Heart right ventricle (tissue), 16 donors: Measurements from ENCODE around the gene SRD5A3. TPM values are rescaled to one million over a fixed set of nuclear protein-coding genes. Genes with fewer than 3 reads are reported as not detected.
A peak's percentile ranks its signal among the peaks of the same experiment; 100 is the strongest.

ENCODE experiments used
- ATAC-seq, 8 donors: fragments of 200-7000 bp; cut with Tn5 transposase; one replicate each; pipeline ENCODE4 v1.9.1; 2020; ENCODE audit warnings: mild to moderate bottlenecking in 8 of 8, moderate library complexity in 8 of 8, moderate number of reproducible peaks in 1 of 8
- DNase-seq, 2 donors: peaks; one replicate each; pipeline ENCODE4 v3.0.0-alpha.2; 2020
- H3K27ac ChIP-seq, 10 donors: fragments of 200-600 bp; sonication (generic) in 2 of 10; one replicate each; pipeline versions ENCODE4 v1.5.0 to v1.8.0; 2020 to 2022; ENCODE audit warnings: mild to moderate bottlenecking in 3 of 10
- H3K27me3 ChIP-seq, 7 donors: fragments of 200-600 bp; one replicate each; pipeline ENCODE4 v1.8.0; 2021 to 2022; ENCODE audit warnings: mild to moderate bottlenecking in 2 of 7
- H3K36me3 ChIP-seq, 9 donors: fragments of 200-600 bp; sonication (generic) in 1 of 9; one replicate each; pipeline versions ENCODE4 v1.5.0 to v1.8.0; 2020 to 2022; ENCODE audit warnings: mild to moderate bottlenecking in 2 of 9
- H3K4me1 ChIP-seq, 9 donors: fragments of 200-600 bp; sonication (generic) in 1 of 9; one replicate each; pipeline versions ENCODE4 v1.5.0 to v1.8.0; 2020 to 2022; ENCODE audit warnings: mild to moderate bottlenecking in 4 of 9
- H3K4me3 ChIP-seq, 10 donors: fragments of 200-600 bp; sonication (generic) in 2 of 10; one replicate each; pipeline versions ENCODE4 v1.5.0 to v1.8.0; 2020 to 2022; ENCODE audit warnings: mild to moderate bottlenecking in 7 of 10, moderate library complexity in 2 of 10
- H3K9me3 ChIP-seq, 11 donors: fragments of 200-600 bp in 10 of 11; sonication (generic) in 2 of 11; one replicate each; pipeline versions ENCODE4 v1.5.0 to v1.8.0; 2013 to 2022; ENCODE audit warnings: mild to moderate bottlenecking in 2 of 11, control low read depth in 1 of 11, moderate library complexity in 1 of 11
- WGBS, 2 donors: extraction: QIAGEN DNeasy Blood & Tissue Kit; methylation state at CpG; one replicate each; pipeline ENCODE4 v1.1.7; 2013; ENCODE audit warnings: inconsistent platforms in 1 of 2; 5-methylcytosine and 5-hydroxymethylcytosine counted together
- intact Hi-C, 10 donors: fragments of 100-400 bp; cut with DNase I; formaldehyde crosslinking; loops; one replicate each; pipeline versions ENCODE4 v1.11.1 to v1.14.2; 2022
- polyA plus RNA-seq, 2 donors: library from polyadenylated mRNA; stranded (reverse); fragments of 200-250 nt; gene quantifications; one replicate each; pipeline ENCODE4 v1.2.3, GENCODE V29; 2013
- total RNA-seq, 10 donors: library from RNA; stranded (reverse); fragmentation: NEBNext Ultra II Directional in 3 of 10; extraction: Animal tissue kit (Norgen Biotek cat#: 25700) in 3 of 10; gene quantifications; one replicate each; pipeline versions ENCODE4 v1.2.1 to v1.2.4, GENCODE V29; 2021 to 2023
- TF ChIP-seq, protein P1 (sequence below), 9 donors: fragments of 200-600 bp; sonication (generic) in 2 of 9; IDR thresholded peaks; one replicate each; pipeline versions ENCODE4 v1.5.0 to v1.8.0; 2021 to 2022; ENCODE audit warnings: antibody characterized with exemption in 9 of 9, mild to moderate bottlenecking in 5 of 9, moderate library complexity in 1 of 9
- donor health status: Arrhythmogenic right ventricular cardiomyopathy.
- donor health status: ischemic (EF 13 %, LVEDD 7.1; RV severe dilation, severe dysfunction).
- donor health status: healthy with polysubstance abuse.
- donor health status: DM: no; HTN: yes; CAD: no.
- donor health status: DM: no; HTN: no; CAD: no.
- donor health status: ischemic (EF 25% LVEDD 6.9; RV normal size, moderate dysfunction).
- donor health status: ischemic (EF 25% LVEDD 5.7; RV mildly dilated, moderate dysfunction).
- donor health status: healthy.
- donor health status: DM: yes; HTN: yes; CAD: no.
- donor health status: Ischemic cardiomyopathy.
- donor health status: ischemic (EF 35%, LVEDD 5.7; RV mildly dilated, moderate dysfunction).
- donor health status: nonischemic (EF 11% LVEDD 7.7; RV severe dilation, severe dysfunction).
- donor health status: DM: yes; HTN: yes; CAD: no.
- donor health status: PGD.
- donor health status: ischemic (EF 29% LVEDD 5.4; RV normal size, mild dysfunction).
- donor health status: nonischemic (EF 23%, LVEDD 6.1; RV moderate dilation, normal function).

The SRD5A3 gene
- total and polyA plus RNA-seq, 12 donors: 4.4 to 14.6 (median 7.7) TPM

DNA sequence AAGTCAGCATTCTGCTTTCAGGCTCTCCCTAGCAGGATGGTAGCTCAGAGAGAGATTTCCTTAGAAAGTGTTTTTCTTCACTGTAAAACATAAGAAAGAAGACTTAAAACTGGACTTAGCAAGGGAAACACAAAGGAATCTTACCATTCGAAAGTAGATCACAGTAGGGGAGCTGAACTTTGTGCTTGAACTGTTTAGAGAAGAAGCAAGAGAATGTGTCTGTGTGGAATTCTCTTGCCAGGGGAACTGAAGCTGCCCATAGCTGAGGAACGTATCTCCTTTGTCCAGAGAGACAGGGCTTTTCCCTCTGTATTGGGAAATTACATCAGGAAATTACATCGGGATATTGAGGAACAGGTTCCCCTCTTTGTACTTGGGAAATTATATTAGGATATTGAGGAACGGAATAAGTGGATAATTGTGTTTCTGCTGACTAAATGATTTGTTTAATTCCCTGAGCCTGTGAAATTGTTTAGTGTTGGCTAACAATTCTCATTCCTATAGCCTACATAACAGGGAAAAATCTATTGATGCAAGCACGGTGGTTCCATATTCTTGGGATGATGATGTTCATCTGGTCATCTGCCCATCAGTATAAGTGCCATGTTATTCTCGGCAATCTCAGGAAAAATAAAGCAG lies 21.2 kb downstream of the SRD5A3 start:
- DNase-seq (no peak), ATAC-seq (no peak)
- intact Hi-C loops: no loop called here
- peaks cover 0 to 10% (median 0%) of the 10 kb centered on the region in 9 donors for H3K4me1 ChIP-seq
- no peaks in the 10 kb centered on the region for H3K9me3 ChIP-seq
- H3K27ac ChIP-seq: no peak overlapping the region
- H3K4me3 ChIP-seq: no peak overlapping the region
- peaks cover 0 to 65% (median 0%) of the 10 kb centered on the region in 9 donors for H3K36me3 ChIP-seq
- no peaks in the 10 kb centered on the region for H3K27me3 ChIP-seq
- TF ChIP-seq, protein P1, sequence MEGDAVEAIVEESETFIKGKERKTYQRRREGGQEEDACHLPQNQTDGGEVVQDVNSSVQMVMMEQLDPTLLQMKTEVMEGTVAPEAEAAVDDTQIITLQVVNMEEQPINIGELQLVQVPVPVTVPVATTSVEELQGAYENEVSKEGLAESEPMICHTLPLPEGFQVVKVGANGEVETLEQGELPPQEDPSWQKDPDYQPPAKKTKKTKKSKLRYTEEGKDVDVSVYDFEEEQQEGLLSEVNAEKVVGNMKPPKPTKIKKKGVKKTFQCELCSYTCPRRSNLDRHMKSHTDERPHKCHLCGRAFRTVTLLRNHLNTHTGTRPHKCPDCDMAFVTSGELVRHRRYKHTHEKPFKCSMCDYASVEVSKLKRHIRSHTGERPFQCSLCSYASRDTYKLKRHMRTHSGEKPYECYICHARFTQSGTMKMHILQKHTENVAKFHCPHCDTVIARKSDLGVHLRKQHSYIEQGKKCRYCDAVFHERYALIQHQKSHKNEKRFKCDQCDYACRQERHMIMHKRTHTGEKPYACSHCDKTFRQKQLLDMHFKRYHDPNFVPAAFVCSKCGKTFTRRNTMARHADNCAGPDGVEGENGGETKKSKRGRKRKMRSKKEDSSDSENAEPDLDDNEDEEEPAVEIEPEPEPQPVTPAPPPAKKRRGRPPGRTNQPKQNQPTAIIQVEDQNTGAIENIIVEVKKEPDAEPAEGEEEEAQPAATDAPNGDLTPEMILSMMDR (IDR thresholded peaks at IDR 0.05): no peak
- WGBS, 2 donors: 87 to 90% methylated on average over 6 of the region's 6 CpGs

DNA sequence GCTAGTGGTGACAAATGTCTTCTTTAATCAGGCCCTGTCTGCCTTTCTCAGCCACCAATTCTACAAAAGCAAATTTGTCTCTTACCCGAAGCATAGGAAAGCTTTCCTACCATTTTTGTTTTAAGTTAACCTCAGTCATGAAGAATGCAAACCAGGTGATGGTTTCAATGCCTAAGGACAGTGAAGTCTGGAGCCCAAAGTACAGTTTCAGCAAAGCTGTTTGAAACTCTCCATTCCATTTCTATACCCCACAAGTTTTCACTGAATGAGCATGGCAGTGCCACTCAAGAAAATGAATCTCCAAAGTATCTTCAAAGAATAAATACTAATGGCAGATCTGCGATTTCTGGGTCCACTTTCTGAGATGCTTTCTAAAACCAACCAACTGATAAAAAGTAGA lies 23.9 kb downstream of the SRD5A3 start:
- Histone ChIP-seq H3K27me3 (no peaks in the 10 kb centered on the region), H3K36me3 (peaks cover 0 to 52% (median 0%) of the 10 kb centered on the region in 9 donors), H3K27ac (no peak overlapping the region), H3K9me3 (no peaks in the 10 kb centered on the region), H3K4me1 (peaks cover 0 to 10% (median 0%) of the 10 kb centered on the region in 9 donors), H3K4me3 (no peak overlapping the region)
- 98 to 99% methylated on average over 2 of the region's 2 CpGs for WGBS, 2 donors
- ATAC-seq (no peak), DNase-seq (no peak)
- intact Hi-C loops: no loop called here
- TF ChIP-seq, protein P1 (IDR thresholded peaks at IDR 0.05): no peak

DNA sequence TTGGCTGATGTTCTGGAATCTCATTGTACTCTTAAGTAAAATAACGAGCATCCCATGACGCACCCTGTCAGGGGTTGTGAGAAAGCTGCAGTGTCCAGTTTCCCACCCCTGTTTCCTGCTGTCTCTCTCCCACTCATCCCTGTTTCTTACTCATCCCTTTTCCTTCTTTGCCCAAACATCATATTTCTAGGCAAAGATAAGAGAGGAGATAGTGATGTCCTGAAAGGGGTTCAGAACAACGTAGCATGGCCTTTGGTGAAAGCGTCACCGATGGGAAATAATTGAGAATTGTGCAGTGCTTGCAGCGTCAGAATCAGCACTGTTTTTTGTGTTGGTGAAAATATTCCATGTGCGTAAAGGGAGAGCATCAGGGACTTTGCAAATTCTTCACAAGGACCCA lies 26.2 kb downstream of the SRD5A3 start:
- Histone ChIP-seq H3K36me3 (peaks cover 0 to 42% (median 0%) of the 10 kb centered on the region in 9 donors), H3K27me3 (no peaks in the 10 kb centered on the region), H3K9me3 (no peaks in the 10 kb centered on the region), H3K4me3 (no peak overlapping the region), H3K4me1 (no peaks in the 10 kb centered on the region), H3K27ac (peak overlapping the region in 2 of 10 donors; percentile 35 to 45)
- ATAC-seq (peak in 5 of 8 donors; percentile 38 to 89 (median 57)), DNase-seq (peak in 1 of 2 donors; percentile 15)
- WGBS, 2 donors: 77 to 81% methylated on average over 7 of the region's 7 CpGs
- intact Hi-C loops: no loop called here
- TF ChIP-seq, protein P1 (IDR thresholded peaks at IDR 0.05): no peak

DNA sequence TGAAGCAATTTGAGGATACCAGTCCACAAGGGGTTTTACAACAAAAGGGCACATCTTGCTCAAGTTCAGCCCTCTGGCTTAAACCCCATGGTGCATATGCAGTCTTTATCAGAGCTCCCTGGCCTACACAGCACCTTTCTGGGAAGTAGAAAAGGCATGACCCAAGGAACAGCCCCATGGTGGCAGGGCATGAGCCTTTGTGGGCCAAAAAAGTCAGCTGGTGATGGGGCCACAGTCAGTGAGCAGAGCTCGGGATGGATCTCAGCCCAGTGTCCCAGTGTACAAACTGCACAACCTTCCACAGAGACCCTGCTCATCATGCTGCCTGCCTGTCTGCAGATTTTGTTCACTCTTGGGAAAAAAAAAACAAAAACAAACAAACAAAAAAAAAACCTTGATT lies 27.4 kb downstream of the SRD5A3 start:
- 80 to 86% methylated on average over 1 of the region's 1 CpG for WGBS, 2 donors
- intact Hi-C loops: no loop called here

More for the DNA sequence above, 27.4 kb downstream of the SRD5A3 start:
- DNase-seq: no peak
- Histone ChIP-seq H3K36me3 (peaks cover 0 to 33% (median 0%) of the 10 kb centered on the region in 9 donors), H3K27me3 (no peaks in the 10 kb centered on the region), H3K4me3 (no peak overlapping the region), H3K27ac (peak overlapping the region in 1 of 10 donors; percentile 41), H3K4me1 (no peaks in the 10 kb centered on the region), H3K9me3 (no peaks in the 10 kb centered on the region)
- ATAC-seq: peak in 1 of 8 donors; percentile 58
- TF ChIP-seq, protein P1 (IDR thresholded peaks at IDR 0.05): no peak
